IPS-NIHi11 (cell line): Measurements from ENCODE around the gene DOK3.
"Not testable (repeated sequence)": the region's sequence is repeated elsewhere in the genome, so short reads cannot be mapped to it uniquely, and the experiment has no call there.

ENCODE experiments used
- DNase-seq: peaks from one replicate; pipeline ENCODE4 v3.0.0; 2012; ENCODE audit warnings: mixed read lengths, low spot score

The DOK3 gene

DNA sequence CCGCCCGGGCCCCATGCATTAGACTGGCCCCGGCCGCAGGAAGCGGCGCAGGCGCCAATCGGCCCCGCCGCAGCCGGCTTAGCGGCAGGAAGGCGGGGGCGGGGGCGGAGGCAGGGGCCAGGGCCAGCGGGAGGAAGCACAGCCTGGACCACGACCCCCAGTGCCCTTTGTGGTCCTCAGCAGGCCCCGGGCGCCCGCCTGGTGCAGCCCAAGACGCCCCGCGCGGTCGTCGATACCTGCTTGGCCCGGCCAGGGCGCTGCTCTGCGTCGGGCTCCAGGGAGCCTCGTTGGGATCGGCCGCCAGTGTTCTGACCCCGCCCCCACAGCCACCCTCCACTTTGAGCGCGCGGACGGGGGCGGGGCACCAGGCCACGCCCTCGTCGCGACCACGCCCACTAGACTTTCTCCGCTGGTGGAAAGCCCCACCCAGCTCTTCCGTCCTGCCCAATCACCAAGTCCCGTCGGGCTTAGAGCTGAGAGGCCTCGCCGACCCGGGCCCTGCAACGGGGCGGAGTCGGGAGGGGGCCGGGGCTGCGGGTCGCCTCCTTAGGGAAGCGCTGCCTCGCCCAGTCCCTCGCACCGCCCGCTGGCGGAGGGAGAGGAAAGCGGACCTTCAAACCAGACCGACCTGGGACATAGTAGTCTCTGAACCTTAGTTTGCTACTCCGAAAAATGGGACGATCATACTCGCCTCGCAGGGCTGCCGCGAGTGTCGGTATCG is 12.2 kb downstream of the DOK3 start, which contains the start of gene PDLIM7:
PDLIM7 (minus strand) TSS at position 313 of the 721 bp plus-strand sequence. CDS start 1,092 bp downstream, outside the sequence.
- DNase-seq = peak; percentile 96

DNA sequence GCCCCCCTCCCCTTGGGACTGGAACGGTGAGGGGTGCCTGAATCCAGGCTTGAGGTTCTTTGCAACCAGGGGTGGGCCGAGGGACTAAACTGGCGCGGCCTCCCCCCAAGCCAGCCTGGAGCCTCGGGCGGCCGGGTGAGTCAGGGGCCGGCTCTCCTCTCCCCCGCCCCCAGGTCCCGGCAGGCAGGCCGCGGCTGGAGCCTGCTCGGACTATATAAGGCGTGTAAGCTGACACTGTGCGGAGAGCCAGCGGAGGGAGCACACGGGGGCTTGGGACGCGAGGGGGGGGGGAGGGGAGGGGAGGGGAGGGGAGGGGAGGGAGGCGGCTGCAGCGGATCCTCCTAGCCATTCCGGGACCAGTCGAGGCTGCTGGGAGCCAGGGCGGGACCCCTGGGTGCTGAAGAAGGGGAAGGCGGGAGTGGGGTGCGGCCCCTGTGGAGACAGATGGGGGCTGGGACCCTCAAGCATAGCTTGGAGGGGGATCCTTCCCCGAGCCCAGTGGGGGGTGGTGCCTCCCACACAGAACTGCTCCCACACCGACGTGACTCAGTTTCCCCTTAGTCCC is 12.8 kb downstream of the DOK3 start:
- peak; percentile 78 for DNase-seq

DNA sequence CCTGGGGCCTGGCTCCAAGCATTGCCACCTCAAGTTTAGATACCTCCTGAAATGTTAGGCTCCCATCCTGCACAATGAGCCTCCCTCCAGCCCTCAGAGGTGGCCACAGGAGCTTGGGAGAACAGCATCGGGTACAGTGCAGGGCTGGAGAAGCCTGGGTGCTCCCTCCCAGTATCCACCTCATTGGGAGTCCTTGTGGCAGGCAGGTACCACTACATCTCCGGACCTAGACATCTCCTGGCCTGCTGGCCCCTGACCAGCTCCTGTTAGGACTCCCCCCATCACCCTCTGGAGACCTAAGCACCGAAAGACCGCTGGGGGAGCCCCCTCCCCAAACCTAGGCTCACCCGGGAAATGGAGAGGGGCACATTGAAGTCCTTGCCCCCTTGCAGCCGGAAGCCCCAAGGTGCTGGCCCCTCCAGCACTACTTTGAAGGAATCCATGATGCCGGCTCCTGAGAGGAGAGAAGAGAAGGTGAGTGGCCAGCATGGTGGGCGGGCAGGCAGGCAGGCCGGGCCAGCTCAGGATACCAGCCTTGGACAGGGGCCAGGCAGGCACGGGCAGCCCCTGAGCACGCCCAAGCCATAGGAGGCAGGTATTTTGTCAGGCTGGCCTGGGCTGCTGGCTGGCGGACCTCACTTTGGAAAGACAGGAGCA is 13.4 kb downstream of the DOK3 start:
- DNase-seq = no peak

DNA sequence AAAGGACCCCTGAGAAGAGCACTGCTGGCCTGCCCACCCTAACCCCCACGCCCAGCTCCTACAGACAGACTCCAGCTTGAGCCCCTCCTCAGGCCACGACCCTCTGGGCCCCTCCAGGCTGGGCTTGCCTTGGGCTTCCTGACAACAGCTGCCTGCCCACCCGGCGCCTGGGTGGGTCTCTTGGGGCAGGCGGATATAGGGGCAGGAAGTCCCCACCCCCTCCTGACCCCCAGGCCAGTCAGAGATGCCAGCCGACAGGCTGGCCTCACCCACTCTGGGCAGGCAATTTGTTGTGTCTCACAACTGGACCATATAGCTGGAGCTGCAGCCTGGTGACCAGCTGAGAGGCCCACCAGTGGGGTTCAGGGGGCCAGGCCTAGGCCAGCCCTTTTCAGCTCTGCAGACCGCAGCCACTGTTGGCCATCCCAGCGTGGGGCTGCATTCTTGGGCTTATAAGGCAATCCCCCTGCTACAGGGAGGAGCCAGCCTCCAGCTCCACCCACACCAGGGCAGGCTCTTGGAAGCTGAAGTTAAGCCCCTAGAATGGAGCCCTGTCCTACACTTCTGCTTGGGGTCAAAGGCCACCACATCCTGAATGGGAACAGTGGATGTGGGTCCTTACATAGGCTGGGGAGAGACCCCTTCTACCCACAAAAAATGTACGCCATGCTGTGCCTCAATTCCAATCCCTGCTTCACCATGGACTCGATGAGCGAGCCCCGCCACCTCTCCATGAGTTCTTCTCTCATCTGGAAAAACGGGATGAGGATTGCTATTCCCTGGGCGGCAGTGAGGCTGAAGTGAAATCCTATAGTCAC is 14.2 kb downstream of the DOK3 start:
- peak; percentile 68 for DNase-seq

DNA sequence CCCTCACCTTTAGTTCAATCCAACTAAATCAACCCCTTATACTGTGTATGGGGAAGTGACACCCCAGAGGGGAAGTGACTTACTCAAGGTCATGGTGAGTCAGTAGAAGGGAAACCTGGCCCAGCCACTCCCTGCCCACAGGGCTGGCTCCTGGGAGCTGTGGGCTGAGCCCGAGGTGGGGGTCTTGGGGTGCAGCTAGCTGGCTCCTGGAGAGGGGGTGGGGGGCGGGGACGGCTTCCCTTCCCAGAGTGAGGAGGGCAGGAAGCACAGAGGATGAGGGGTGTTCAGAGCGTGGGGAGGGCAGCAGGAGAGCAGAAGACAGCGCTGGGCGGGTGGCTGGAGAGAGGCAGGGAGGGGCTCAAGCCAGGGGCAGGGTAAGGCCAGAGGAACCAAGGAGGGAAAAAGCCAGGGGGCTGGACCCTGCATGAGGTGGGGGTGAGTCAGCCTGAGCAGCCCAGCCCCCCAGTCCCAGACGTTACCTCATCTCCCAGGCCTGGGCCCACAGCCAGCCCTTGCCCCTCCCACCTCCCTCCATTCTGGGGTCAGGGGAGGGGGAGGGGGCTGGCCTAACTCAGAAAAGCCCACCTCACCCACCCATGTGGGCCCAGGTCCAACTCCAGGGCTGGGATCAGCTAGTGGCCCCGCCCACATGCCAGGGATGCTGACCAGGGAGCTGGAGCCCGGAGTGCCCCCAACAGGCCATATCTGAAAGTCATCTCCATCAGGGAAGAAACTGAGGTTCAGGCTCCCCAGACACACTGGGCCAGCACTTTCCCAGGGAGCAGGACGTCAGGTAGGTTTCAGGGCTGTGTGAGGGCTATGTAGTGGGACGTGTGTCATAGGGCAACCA is 15.1 kb downstream of the DOK3 start:
- peak; percentile 49 for DNase-seq

DNA sequence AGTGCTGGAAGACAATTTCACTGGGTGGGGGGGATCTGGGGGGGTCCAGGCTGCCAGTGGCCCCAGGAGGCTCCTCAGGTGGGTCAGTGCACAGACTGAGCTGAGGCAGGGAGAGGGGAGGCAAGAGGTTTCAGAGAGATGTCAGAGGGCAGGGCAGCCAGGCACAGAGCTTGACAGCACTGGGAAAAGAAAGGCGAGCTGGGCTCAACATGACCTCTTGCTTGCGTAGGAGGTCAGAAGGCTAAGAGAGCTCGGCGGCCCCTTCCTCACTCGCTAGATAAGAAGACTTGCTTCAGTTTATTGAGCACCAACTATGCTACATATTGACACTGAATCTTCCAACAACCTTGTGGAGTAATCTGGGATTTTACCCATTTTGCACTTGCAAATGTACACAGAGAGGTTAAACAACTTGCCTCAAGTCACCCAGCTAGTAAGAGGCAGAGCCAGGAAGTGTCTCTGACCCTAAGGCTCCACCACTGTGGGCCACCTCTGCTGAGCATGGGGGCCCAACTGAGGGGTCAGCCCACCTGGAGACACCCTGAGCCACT is 15.8 kb downstream of the DOK3 start:
- no peak for DNase-seq

DNA sequence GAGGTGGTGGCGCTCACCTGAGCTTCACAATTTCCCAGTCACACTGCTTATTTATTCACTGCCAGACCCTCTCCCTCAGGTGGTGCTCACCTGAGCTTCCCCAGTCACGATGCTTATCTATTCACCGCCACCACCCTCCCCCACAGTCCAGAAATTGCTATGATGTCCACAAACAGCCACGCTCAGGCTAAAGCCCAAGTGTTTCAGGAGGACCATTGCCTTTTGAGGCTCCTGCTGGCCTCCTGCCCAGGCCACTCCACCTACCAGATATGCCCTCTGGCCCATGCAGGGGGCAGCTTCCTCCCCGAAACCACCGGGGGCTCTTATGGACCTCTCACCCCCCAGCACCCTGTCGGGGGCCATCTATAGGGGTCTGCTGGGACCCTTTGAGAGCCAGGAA is 16.8 kb downstream of the DOK3 start:
- DNase-seq = no peak

DNA sequence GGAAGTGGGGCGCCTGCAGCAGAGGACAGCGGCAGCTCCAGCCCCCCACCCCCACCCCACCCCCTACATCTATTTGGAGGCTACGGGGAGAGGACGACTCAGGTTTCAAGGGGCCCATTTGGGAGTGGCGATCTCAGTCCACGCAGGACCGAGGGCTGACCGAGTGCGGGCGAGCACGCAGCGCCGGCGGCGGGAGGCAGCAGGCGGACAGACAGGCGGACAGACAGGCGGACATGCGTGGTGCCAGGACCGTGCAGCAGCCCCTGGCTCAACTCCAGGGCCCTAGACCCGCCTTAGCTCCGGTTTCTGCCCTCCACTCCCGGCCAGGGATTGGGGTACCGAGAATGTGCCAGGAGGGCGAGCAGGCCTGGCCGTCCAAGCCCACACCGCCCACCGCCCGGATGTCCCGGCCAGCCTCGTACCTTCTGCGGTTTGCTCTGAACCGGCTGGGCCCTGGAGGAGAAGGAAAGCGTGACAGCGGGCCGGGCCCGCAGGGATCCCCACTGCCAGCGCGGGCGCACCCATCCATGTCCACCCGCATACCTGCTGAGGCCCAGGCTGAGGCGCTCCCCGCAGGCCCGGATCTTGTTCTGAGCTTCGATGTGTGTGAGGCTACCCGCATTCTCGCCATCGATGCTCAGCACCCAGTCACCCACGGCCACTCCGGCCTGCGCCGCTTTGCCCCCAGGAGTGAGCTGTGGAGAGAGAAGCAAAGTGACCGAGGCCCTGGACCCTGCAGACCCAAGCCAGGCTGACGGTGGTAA is 17.5 kb downstream of the DOK3 start:
- DNase-seq = no peak

DNA sequence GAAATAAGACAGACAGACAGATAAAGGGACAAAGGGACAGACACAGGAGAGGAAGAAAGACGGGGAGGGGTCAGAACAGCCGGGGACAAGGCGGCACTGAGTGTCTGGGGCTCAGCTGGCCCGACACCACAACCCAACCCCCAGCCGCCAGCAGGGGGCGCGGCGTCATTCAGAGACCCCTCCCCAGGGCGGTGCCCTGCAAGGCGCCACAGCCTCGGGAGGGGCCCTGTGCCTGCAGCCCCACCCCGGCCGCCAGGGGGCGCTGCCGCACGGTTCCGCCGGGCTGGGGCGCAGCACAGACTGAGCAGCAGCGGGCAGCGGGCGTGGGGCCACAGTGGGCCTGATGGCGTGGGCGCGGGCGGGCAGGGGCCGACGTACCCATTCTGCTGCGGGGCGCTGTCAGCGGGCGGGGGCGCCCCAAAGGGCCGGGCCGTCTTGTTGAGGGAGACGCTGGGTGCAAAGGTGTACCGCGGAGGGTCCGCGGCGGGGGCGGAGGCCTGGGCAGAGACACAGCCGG is 18.1 kb downstream of the DOK3 start:
- DNase-seq = peak; percentile 93

- DNase-seq = no peak
These were observed 18.6 kb downstream of the DOK3 start for GRCh38 chr5:177490992-177491391.

GRCh38 chr5:177490311-177490991 is 19.2 kb downstream of the DOK3 start:
- DNase-seq = no peak

DNA sequence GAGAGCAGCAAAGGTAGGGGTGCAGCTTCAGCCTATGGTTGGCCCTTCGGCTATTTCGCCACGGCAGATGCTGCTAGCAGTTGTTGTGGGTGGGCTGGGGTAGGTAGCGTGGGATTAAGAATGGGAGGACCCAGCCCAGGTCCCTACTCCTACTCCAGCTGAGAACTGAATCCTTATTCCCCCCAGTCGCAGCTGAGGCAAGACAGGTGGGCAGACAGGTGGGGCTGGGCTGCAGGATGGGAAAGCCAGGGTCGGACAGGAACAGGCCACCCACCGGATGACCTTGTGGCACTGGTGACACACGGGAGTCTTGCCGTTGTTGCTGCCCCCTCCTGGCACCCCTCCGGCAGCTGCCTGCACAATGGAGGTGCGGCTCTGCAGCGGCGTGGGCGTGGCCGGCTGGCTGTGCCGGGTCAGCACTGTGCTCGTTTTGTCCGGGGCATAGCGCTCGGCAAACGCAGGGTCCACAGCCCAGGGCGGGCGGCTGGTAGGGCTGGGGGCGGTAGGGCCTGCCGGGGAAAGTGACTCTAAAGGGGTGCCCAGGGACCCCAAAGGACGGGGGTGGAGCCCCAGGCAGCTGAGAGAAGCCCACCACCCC is 20.4 kb downstream of the DOK3 start:
- no peak for DNase-seq

DNA sequence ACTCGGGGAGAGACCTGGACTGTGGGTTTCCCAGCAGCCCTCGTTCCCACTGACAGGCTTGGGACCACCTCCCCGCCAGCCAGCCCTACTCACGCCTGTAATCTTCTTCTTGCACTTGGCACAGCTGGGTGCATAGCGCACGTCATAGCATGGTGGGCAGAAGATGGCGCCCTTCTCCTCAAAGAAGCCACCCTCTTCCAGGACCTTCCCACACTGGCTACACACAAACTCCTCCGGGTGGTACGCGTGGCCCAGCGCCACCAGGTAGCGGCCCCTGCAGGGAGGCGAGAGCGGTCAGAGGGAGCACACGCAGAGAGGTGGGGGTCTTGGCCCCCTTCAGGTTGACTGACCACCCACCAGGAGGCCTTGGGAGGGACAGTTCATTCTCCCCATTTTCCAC is 21.7 kb downstream of the DOK3 start:
- DNase-seq = no peak

DNA sequence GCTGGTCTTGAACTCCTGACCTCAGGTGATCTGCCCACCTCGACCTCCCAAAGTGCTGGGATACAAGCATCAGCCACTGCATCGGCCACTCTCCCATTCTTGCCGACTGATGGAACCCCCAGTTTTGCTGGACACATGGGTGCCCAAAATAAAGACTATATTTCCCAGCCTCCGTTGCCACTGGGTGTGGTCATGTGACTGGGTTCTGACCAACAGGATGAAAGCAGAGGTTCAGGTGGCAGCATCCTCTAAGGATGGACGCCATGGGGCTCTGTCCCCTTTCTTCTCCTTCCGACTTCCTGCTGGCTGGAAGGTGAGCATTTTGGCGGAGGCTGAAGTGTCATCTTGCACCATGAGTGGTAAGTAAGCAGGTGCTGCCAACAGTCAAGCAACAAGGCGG is 22.5 kb downstream of the DOK3 start:
- no peak for DNase-seq

DNA sequence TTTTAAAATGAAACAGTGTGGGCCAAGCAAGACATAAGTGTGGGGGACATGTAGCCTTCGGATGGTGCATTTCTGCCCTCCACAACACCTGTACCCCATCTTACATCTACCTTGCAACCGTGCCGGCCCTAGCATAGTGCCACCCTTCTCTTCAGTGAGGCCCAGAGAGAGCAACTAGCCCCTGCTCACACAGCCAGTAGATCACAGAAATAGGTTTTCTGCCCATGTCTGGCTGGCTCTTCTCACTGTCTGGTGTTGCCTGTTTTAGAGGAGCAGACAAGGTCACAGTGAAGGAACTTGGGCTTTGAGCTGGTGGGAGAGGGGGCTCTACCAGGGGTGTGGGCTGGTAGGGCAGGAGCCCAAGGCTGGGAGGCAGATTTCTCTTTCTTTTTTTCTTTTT is 23.4 kb downstream of the DOK3 start:
- DNase-seq = no peak

DNA sequence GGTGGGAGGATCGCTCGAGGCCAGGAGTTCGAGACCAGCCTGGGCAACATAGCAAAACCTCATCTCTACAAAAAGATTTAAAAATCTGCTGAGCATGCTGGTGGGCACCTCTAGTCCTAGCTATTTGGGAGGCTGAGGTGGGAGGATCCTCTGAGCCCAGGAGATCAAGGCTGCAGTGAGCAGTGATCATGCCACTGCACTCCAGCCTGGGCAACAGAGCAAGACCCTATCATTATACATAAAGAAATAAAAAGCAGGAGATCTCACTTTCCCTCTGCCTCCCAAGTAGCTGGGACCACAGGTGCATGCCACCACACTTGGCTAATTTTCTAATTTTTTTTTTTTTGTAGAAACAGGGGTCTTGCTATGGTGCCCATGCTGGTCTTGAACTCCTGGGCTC is 23.9 kb downstream of the DOK3 start:
- not testable (repeated sequence) for DNase-seq

DNA sequence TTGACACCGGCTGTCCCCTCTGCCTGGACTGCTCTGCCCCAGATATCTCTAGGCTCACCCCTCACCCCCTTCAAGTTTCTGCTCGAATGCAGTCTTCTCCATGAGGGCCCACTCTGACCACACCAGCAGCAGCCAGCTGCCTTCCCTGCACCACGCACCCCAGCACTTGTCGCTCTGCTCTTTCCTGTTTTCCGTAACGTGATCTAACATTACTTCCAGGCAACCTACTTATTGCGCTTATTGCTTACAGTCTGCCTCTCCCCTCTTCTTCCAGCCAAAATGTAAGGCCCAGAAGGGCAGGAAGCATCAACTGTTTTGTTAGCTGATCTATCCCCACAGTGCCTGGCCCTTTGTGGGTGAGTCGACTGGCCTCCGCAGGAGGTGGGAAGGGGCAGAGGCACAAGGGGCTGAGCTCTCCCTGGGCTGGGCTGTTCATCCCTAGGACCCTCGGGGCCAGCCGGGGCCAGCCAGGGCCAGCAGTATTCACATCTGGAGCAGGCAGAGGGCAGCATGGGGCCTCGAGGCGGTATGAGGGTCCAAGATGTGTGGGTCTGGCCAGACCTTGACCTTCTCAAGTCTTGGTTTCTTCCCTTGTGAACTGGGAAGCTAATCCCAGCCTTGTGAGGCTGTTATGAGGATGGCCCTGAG is 24.6 kb downstream of the DOK3 start:
- no peak for DNase-seq

- no peak for DNase-seq
These were observed 25.4 kb downstream of the DOK3 start for GRCh38 chr5:177483994-177484901.
